Neural cell (in vitro differentiated cells): ENCODE measurements around the gene MRPS18A. TPM values are rescaled to one million over a fixed set of nuclear protein-coding genes. Genes with fewer than 3 reads are reported as not detected.

ENCODE experiments used
- H2AFZ ChIP-seq: fragments of 200-600, 300-800 bp; sonication (generic), shearing (Covaris generic); 2 replicates; pipeline ENCODE4 v1.6.0; 2014; ENCODE audit warnings: low read depth, mild to moderate bottlenecking, antibody characterized with exemption, low read length, moderate library complexity
- H3F3A ChIP-seq: fragments of 200-600 bp; shearing (Covaris generic); 2 replicates; pipeline ENCODE4 v1.6.1; 2016; ENCODE audit warnings: mild to moderate bottlenecking, moderate library complexity, mixed read lengths, antibody characterized with exemption, low read length; ENCODE audit not compliant: insufficient read depth, poor library complexity, severe bottlenecking
- H3K27ac ChIP-seq: fragments of 200-600, 300-800 bp; sonication (generic), shearing (Covaris generic); 2 replicates; pipeline ENCODE4 v1.5.1; 2014; ENCODE audit warnings: mild to moderate bottlenecking, low read length, moderate library complexity
- H3K27me3 ChIP-seq: fragments of 300-800, 200-600 bp; sonication (generic), shearing (Covaris generic); 2 replicates; pipeline ENCODE4 v1.6.0; 2014; ENCODE audit warnings: mild to moderate bottlenecking, low read depth, low read length, moderate library complexity; ENCODE audit not compliant: insufficient read depth
- H3K36me3 ChIP-seq: fragments of 300-800, 200-600 bp; sonication (generic), shearing (Covaris generic); 2 replicates; pipeline ENCODE4 v1.5.1; 2014; ENCODE audit warnings: mild to moderate bottlenecking, antibody characterized with exemption, low read length, moderate library complexity; ENCODE audit not compliant: insufficient read depth
- H3K4me2 ChIP-seq: fragments of 300-800, 200-600 bp; sonication (generic), shearing (Covaris generic); 2 replicates; pipeline ENCODE4 v1.6.0; 2014; ENCODE audit warnings: mild to moderate bottlenecking, low read length
- H3K4me3 ChIP-seq: fragments of 300-800, 200-600 bp; sonication (generic), shearing (Covaris generic); 2 replicates; pipeline ENCODE4 v1.5.1; 2014; ENCODE audit warnings: mild to moderate bottlenecking, low read length, moderate library complexity
- H3K79me2 ChIP-seq: fragments of 200-600 bp; shearing (Covaris generic); replicated peaks from 2 replicates; pipeline ENCODE4 v1.6.0; 2014; ENCODE audit warnings: mild to moderate bottlenecking, low read length, moderate library complexity; ENCODE audit not compliant: insufficient read depth
- H3K9ac ChIP-seq: fragments of 300-800, 200-600 bp; sonication (generic), shearing (Covaris generic); 2 replicates; pipeline ENCODE4 v1.6.1; 2016; ENCODE audit warnings: mild to moderate bottlenecking, low read length, mixed read lengths
- H3K9me2 ChIP-seq: fragments of 200-600 bp; shearing (Covaris generic); 2 replicates; pipeline ENCODE4 v1.6.1; 2016; ENCODE audit warnings: mild to moderate bottlenecking, low read length, mixed read lengths; ENCODE audit not compliant: insufficient read depth
- H3K9me3 ChIP-seq: fragments of 200-600, 300-800 bp; sonication (generic), shearing (Covaris generic); 2 replicates; pipeline ENCODE4 v1.6.1; 2016; ENCODE audit warnings: mild to moderate bottlenecking, mixed run types, low read length, moderate library complexity, mixed read lengths
- H4K20me1 ChIP-seq: fragments of 200-600 bp; shearing (Covaris generic); 2 replicates; pipeline ENCODE4 v1.6.1; 2016; ENCODE audit warnings: mild to moderate bottlenecking, mixed run types; ENCODE audit not compliant: insufficient read depth
- EP300 ChIP-seq: fragments of 450-650 bp; conservative IDR thresholded peaks from 2 replicates; pipeline ENCODE4 v1.6.1; 2014; ENCODE audit warnings: antibody characterized with exemption, mild to moderate bottlenecking, moderate library complexity; ENCODE audit not compliant: poor library complexity, severe bottlenecking
- EZH2 ChIP-seq: fragments of 200-600, 300-800 bp; shearing (Covaris generic), sonication (generic); IDR thresholded peaks from 2 replicates; pipeline ENCODE4 v1.6.1; 2014; ENCODE audit warnings: antibody characterized with exemption, low read length, borderline replicate concordance, mild to moderate bottlenecking; ENCODE audit not compliant: insufficient read depth, poor library complexity, severe bottlenecking
- MXI1 ChIP-seq: fragments of 450-650 bp; conservative IDR thresholded peaks from 2 replicates; pipeline ENCODE4 v1.6.1; 2014; ENCODE audit warnings: antibody characterized with exemption, mild to moderate bottlenecking; ENCODE audit not compliant: poor library complexity, severe bottlenecking
- POLR2AphosphoS5 ChIP-seq: IDR thresholded peaks from 2 replicates; pipeline ENCODE4 v1.6.1; 2012
- RAD21 ChIP-seq: fragments of 450-650 bp; conservative IDR thresholded peaks from 2 replicates; pipeline ENCODE4 v1.6.1; 2014; ENCODE audit warnings: antibody characterized with exemption, mild to moderate bottlenecking, moderate library complexity
- SMC3 ChIP-seq: fragments of 450-650 bp; conservative IDR thresholded peaks from 2 replicates; pipeline ENCODE4 v1.6.1; 2014; ENCODE audit warnings: antibody characterized with exemption, mild to moderate bottlenecking, moderate library complexity; ENCODE audit not compliant: poor library complexity
- TAF1 ChIP-seq: IDR thresholded peaks from 2 replicates; pipeline ENCODE4 v1.6.1; 2012; ENCODE audit warnings: low read depth
- polyA plus RNA-seq: library from polyadenylated mRNA; depleted of rRNA; stranded (reverse); fragments of >200 nt; gene quantifications from 2 replicates; pipeline ENCODE4 v1.2.3, GENCODE V29; 2014
- TF ChIP-seq, protein P1 (sequence below): IDR thresholded peaks from 2 replicates; pipeline ENCODE4 v1.6.1; 2012; ENCODE audit warnings: borderline replicate concordance
- TF ChIP-seq, protein P2 (sequence below): fragments of 450-650 bp; IDR thresholded peaks from 2 replicates; pipeline ENCODE4 v1.5.1; 2014; ENCODE audit warnings: antibody characterized with exemption, mild to moderate bottlenecking, moderate library complexity; ENCODE audit not compliant: poor library complexity, severe bottlenecking

Gene MRPS18A
- polyA plus RNA-seq, 1 donor from 2014 or later = 39.6 TPM

DNA sequence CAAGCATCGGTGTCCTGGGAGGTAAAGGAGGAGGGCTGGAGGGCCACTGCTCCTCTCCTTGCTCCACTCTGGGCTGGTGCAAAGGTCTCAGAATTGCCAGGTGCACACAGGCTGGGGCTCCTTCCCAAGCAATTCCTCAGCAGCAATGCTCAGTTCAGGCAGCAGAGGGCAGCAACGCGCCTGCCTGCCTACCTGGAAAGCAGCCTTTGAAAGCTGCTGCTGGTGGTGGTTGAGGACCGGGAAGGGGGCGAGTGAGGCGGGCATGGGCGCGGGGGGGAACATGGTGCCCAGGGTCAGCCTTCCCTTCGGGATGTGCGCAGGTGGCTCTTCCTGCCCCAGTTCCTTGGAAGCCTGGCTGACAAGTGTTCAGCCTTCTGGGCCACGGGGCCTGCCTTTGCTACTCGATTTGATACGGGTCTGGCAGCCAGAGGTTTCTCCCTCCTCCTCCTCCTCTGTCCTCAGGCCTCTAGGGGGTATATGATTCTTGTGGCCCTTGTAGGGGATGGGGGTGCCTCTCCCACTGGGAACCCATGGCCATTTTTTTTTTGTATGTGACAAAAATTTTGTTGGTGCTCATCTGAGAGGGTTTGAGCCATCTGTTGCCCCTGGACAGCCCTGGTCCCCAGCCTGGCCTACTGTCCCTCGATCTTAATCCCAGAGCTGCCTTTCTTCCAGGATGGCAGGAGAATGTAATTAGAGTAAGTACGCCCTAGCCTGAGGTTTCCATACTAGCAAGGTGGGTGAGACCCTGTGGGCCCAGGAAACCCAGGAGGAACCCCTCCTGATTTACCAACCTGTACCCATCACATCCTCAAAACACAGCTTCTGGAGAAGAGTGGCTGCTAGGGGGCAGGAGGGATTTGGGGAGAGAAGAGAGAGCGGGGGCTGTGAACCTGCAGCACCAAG is 20.1 kb downstream of the MRPS18A start:
- Histone ChIP-seq H3K9ac (peak overlapping the region; percentile 39), H3K27ac (no peak overlapping the region), H3K79me2 (no peaks in the 10 kb centered on the region), H3K27me3 (no peaks in the 10 kb centered on the region), H2AFZ (no peak overlapping the region), H3K4me3 (peak overlapping the region; percentile 40), H3K4me2 (no peak overlapping the region), H3K36me3 (no peaks in the 10 kb centered on the region), H3K9me3 (no peaks in the 10 kb centered on the region), H4K20me1 (no peaks in the 10 kb centered on the region), H3F3A (no peaks in the 10 kb centered on the region), H3K9me2 (no peaks in the 10 kb centered on the region)
- TF ChIP-seq, protein P1, sequence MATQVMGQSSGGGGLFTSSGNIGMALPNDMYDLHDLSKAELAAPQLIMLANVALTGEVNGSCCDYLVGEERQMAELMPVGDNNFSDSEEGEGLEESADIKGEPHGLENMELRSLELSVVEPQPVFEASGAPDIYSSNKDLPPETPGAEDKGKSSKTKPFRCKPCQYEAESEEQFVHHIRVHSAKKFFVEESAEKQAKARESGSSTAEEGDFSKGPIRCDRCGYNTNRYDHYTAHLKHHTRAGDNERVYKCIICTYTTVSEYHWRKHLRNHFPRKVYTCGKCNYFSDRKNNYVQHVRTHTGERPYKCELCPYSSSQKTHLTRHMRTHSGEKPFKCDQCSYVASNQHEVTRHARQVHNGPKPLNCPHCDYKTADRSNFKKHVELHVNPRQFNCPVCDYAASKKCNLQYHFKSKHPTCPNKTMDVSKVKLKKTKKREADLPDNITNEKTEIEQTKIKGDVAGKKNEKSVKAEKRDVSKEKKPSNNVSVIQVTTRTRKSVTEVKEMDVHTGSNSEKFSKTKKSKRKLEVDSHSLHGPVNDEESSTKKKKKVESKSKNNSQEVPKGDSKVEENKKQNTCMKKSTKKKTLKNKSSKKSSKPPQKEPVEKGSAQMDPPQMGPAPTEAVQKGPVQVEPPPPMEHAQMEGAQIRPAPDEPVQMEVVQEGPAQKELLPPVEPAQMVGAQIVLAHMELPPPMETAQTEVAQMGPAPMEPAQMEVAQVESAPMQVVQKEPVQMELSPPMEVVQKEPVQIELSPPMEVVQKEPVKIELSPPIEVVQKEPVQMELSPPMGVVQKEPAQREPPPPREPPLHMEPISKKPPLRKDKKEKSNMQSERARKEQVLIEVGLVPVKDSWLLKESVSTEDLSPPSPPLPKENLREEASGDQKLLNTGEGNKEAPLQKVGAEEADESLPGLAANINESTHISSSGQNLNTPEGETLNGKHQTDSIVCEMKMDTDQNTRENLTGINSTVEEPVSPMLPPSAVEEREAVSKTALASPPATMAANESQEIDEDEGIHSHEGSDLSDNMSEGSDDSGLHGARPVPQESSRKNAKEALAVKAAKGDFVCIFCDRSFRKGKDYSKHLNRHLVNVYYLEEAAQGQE = no peak
- TF ChIP-seq RAD21 = peak; percentile 85
- TF ChIP-seq TAF1 = no peak
- no peak for TF ChIP-seq MXI1
- peak; percentile 93 for TF ChIP-seq SMC3
- TF ChIP-seq EZH2 = no peak
- TF ChIP-seq EP300 = no peak
- TF ChIP-seq, protein P2, sequence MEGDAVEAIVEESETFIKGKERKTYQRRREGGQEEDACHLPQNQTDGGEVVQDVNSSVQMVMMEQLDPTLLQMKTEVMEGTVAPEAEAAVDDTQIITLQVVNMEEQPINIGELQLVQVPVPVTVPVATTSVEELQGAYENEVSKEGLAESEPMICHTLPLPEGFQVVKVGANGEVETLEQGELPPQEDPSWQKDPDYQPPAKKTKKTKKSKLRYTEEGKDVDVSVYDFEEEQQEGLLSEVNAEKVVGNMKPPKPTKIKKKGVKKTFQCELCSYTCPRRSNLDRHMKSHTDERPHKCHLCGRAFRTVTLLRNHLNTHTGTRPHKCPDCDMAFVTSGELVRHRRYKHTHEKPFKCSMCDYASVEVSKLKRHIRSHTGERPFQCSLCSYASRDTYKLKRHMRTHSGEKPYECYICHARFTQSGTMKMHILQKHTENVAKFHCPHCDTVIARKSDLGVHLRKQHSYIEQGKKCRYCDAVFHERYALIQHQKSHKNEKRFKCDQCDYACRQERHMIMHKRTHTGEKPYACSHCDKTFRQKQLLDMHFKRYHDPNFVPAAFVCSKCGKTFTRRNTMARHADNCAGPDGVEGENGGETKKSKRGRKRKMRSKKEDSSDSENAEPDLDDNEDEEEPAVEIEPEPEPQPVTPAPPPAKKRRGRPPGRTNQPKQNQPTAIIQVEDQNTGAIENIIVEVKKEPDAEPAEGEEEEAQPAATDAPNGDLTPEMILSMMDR = peak; percentile 97
- TF ChIP-seq POLR2AphosphoS5 = peak; percentile 26

DNA sequence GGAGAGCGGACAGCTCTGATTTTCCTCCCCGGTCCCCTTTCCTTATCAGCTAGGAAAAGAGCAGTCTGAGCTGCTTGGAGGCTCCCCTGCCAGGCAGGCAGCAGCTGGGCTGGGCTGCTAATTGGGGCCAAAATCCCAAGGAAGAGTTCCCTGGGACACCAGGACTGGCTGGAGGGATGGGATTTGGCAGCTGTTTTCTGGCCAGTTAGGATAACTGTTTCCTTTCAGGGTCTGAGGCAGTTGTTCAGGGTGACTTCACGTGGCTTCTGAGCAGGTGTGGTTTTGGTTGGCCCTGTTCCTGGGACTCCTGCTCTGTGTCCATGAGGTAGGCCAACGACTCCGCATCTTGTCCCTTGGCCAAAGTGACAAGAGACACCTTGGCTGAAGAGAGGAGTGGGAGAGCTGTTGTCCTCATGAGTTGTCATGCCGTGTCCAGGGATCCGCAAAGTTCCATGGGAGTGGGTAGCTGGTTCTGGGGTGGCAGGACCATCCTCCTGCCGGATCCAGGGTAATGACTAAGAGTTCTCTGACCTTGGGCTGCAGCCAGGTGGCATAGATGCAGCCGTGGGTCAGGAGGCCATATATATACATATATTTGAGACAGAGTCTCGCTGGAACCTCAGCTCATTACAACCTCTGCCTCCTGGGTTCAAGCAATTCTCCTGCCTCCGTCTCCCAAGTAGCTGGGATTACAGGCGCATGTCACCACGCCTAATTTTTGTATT is 21.2 kb downstream of the MRPS18A start:
- Histone ChIP-seq H3K27ac (no peak overlapping the region), H4K20me1 (no peaks in the 10 kb centered on the region), H3K9ac (no peak overlapping the region), H3F3A (no peaks in the 10 kb centered on the region), H3K36me3 (no peaks in the 10 kb centered on the region), H3K27me3 (no peaks in the 10 kb centered on the region), H3K4me2 (no peak overlapping the region), H3K79me2 (no peaks in the 10 kb centered on the region), H2AFZ (no peak overlapping the region), H3K9me3 (no peaks in the 10 kb centered on the region), H3K4me3 (no peak overlapping the region), H3K9me2 (no peaks in the 10 kb centered on the region)
- TF ChIP-seq, protein P2 = no peak
- TF ChIP-seq TAF1 (no peak), POLR2AphosphoS5 (no peak), MXI1 (no peak), EZH2 (no peak)
- TF ChIP-seq, protein P1 = no peak
